ENCODE measurements around the gene CATSPERE.
"Not testable (repeated sequence)": the region's sequence is repeated elsewhere in the genome, so short reads cannot be mapped to it uniquely, and the experiment has no call there.

CATSPERE gene

DNA sequence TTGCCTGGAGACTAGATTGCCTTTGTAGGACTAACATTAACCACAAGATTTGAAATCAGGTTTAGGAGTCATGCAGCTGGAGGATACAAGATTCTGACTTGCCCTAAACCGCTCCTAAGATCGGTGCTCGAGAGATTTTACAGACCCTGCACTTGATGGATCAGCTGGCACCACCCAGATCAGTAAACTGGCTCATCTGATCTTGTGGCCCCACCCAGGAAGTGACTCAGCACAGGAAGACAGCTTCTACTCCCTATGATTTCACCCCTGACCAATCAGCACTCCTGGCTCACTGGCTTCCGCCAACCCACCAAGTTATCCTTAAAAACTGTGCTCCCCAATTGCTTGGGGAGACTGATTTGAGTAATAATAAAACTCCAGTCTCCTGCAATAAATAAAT lies 876 bp upstream of the CATSPERE start:
- no peak for DNase-seq (ENCODE audit: low spot score)
- no peak overlapping the region for H2BK120ac ChIP-seq (ENCODE audit: low read depth, low read length)
- H3K4me1 ChIP-seq (ENCODE audit: control insufficient read depth in 2 of 2, insufficient read depth in 1 of 2, low read depth in 1 of 2, low read length in 2 of 2), result peaks cover 0 to 3% of the 10 kb centered on the region in 2 donors

DNA sequence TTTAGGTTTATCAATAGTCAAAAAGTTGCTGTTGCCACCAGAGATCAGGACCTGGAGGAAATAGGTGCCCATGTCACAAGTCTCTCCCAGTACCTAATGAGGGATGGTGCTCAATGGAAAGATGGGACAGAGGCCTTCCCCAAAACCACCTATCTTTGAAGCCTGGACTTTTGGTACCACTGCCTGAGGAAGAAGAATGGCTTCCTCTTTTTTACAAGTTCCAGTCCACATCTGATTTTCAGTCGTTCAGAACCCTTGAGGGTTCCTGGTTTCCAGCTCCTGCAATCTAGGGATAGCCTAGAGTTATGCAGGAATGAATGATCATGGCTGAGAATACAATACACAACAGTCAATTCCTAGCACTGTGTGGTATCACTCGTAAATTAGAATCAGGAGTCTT lies 5.7 kb downstream of the CATSPERE start:
- no peak overlapping the region for H4K91ac ChIP-seq (ENCODE audit: low read depth, low read length, poor library complexity)
- no peak overlapping the region for H3K18ac ChIP-seq (ENCODE audit: low read length)
- H3K79me1 ChIP-seq (ENCODE audit: low read depth, low read length), result no peaks in the 10 kb centered on the region
- H3K23ac ChIP-seq (ENCODE audit: low read depth, low read length, poor library complexity), result no peak overlapping the region
- no peak overlapping the region for H3K9ac ChIP-seq (ENCODE audit: low read depth, low read length, poor library complexity)
- no peaks in the 10 kb centered on the region for H3K9me3 ChIP-seq (replicated peaks in 1 of 2; ENCODE audit: control insufficient read depth in 2 of 2, insufficient read depth in 1 of 2, low read depth in 1 of 2, low read length in 2 of 2)
- H3K14ac ChIP-seq (ENCODE audit: low read length), result no peak overlapping the region
- H2BK12ac ChIP-seq (ENCODE audit: low read length), result no peak overlapping the region
- no peak overlapping the region for H3K4me3 ChIP-seq (ENCODE audit: low read length in 2 of 2)
- no peak overlapping the region for H2BK120ac ChIP-seq (ENCODE audit: low read depth, low read length)
- no peak for DNase-seq (ENCODE audit: low spot score)
- no peak overlapping the region for H3K4ac ChIP-seq (ENCODE audit: low read length)
- no peak overlapping the region for H3K4me2 ChIP-seq (ENCODE audit: insufficient read depth, low read length, poor library complexity, severe bottlenecking)
- H2AFZ ChIP-seq (ENCODE audit: low read length), result no peak overlapping the region
- no peak overlapping the region for H2BK15ac ChIP-seq (ENCODE audit: low read length)
- no peaks in the 10 kb centered on the region for H3K27me3 ChIP-seq (ENCODE audit: control insufficient read depth in 3 of 3, insufficient read depth in 3 of 3, low read depth in 1 of 3, low read length in 3 of 3)
- WGBS, 2 donors (ENCODE audit: extremely low coverage in 2 of 2, insufficient read length in 2 of 2, insufficient replicate concordance in 1 of 2), result no CpG with 5 or more reads among the region's 2 CpGs
- no peaks in the 10 kb centered on the region for H3K4me1 ChIP-seq (ENCODE audit: control insufficient read depth in 2 of 2, insufficient read depth in 1 of 2, low read depth in 1 of 2, low read length in 2 of 2)
- no peak overlapping the region for H3K27ac ChIP-seq (replicated peaks; ENCODE audit: low read length)
- no peak overlapping the region for H2BK5ac ChIP-seq (ENCODE audit: low read length)
- H2AK5ac ChIP-seq (ENCODE audit: low read depth, low read length), result no peak overlapping the region
- H3K36me3 ChIP-seq (replicated peaks in 1 of 2; ENCODE audit: control insufficient read depth in 2 of 2, insufficient read depth in 2 of 2, low read length in 2 of 2), result no peaks in the 10 kb centered on the region
- no peak overlapping the region for H4K8ac ChIP-seq (ENCODE audit: low read depth, low read length)

More for the DNA sequence above, 876 bp upstream of the CATSPERE start:
- H2BK15ac ChIP-seq (ENCODE audit: low read length), result no peak overlapping the region
- no peak overlapping the region for H4K8ac ChIP-seq (ENCODE audit: low read depth, low read length)
- no peak overlapping the region for H3K9ac ChIP-seq (ENCODE audit: low read depth, low read length, poor library complexity)
- H3K79me1 ChIP-seq (ENCODE audit: low read depth, low read length), result no peaks in the 10 kb centered on the region
- H2BK12ac ChIP-seq (ENCODE audit: low read length), result no peak overlapping the region
- H3K27me3 ChIP-seq (ENCODE audit: control insufficient read depth in 3 of 3, insufficient read depth in 3 of 3, low read depth in 1 of 3, low read length in 3 of 3), result no peaks in the 10 kb centered on the region
- no peak overlapping the region for H3K23ac ChIP-seq (ENCODE audit: low read depth, low read length, poor library complexity)
- H3K4ac ChIP-seq (ENCODE audit: low read length), result no peak overlapping the region
- peaks cover 0 to 3% of the 10 kb centered on the region in 2 donors for H3K9me3 ChIP-seq (replicated peaks in 1 of 2; ENCODE audit: control insufficient read depth in 2 of 2, insufficient read depth in 1 of 2, low read depth in 1 of 2, low read length in 2 of 2)
- H3K4me2 ChIP-seq (ENCODE audit: insufficient read depth, low read length, poor library complexity, severe bottlenecking), result no peak overlapping the region
- WGBS, 2 donors (ENCODE audit: extremely low coverage in 2 of 2, insufficient read length in 2 of 2, insufficient replicate concordance in 1 of 2), result no CpG with 5 or more reads among the region's 4 CpGs
- H3K36me3 ChIP-seq (replicated peaks in 1 of 2; ENCODE audit: control insufficient read depth in 2 of 2, insufficient read depth in 2 of 2, low read length in 2 of 2), result no peaks in the 10 kb centered on the region
- H2BK5ac ChIP-seq (ENCODE audit: low read length), result no peak overlapping the region
- H3K4me3 ChIP-seq (ENCODE audit: low read length in 2 of 2), result no peak overlapping the region
- H2AFZ ChIP-seq (ENCODE audit: low read length), result no peak overlapping the region
- H3K18ac ChIP-seq (ENCODE audit: low read length), result no peak overlapping the region
- H2AK5ac ChIP-seq (ENCODE audit: low read depth, low read length), result no peak overlapping the region
- H3K27ac ChIP-seq (replicated peaks; ENCODE audit: low read length), result no peak overlapping the region
- H3K14ac ChIP-seq (ENCODE audit: low read length), result no peak overlapping the region
- no peak overlapping the region for H4K91ac ChIP-seq (ENCODE audit: low read depth, low read length, poor library complexity)

DNA sequence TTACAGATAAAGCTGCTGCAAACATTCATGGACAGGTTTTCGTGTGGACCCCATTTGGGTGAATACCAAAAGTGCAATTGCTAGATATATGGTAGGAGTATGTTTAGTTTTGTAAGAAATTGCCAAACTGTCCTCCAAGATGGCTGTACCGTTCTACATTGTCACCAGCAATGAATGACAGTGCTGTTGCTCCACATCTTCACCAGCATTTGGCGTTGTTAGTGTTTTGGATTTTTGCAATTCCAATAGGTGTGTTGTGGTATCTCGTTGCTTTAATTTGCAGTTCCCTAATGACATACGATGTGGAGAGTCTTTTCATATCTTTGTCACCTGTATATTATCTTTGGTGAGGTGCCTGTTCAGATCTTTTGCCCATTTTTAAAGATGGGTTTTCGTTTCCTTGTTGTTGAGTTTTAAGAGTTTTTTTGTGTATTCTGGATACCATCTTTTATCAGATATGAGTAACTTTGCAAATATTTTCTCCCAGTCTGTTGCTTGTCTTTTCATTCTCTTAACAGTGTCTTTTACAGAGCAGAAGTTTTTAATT lies 12.1 kb downstream of the CATSPERE start:
- Histone ChIP-seq H3K4me3 (ENCODE audit: low read length in 2 of 2) (no peak overlapping the region), H3K9me3 (replicated peaks in 1 of 2; ENCODE audit: control insufficient read depth in 2 of 2, insufficient read depth in 1 of 2, low read depth in 1 of 2, low read length in 2 of 2) (no peaks in the 10 kb centered on the region), H3K4me1 (ENCODE audit: control insufficient read depth in 2 of 2, insufficient read depth in 1 of 2, low read depth in 1 of 2, low read length in 2 of 2) (no peaks in the 10 kb centered on the region), H3K18ac (ENCODE audit: low read length) (no peak overlapping the region), H3K79me1 (ENCODE audit: low read depth, low read length) (no peaks in the 10 kb centered on the region), H3K27ac (replicated peaks; ENCODE audit: low read length) (no peak overlapping the region), H2BK15ac (ENCODE audit: low read length) (no peak overlapping the region), H3K36me3 (replicated peaks in 1 of 2; ENCODE audit: control insufficient read depth in 2 of 2, insufficient read depth in 2 of 2, low read length in 2 of 2) (no peaks in the 10 kb centered on the region), H2BK5ac (ENCODE audit: low read length) (no peak overlapping the region), H3K27me3 (ENCODE audit: control insufficient read depth in 3 of 3, insufficient read depth in 3 of 3, low read depth in 1 of 3, low read length in 3 of 3) (no peaks in the 10 kb centered on the region), H4K91ac (ENCODE audit: low read depth, low read length, poor library complexity) (no peak overlapping the region), H3K4ac (ENCODE audit: low read length) (no peak overlapping the region), H3K14ac (ENCODE audit: low read length) (no peak overlapping the region), H2AFZ (ENCODE audit: low read length) (no peak overlapping the region), H3K4me2 (ENCODE audit: insufficient read depth, low read length, poor library complexity, severe bottlenecking) (no peak overlapping the region), H3K9ac (ENCODE audit: low read depth, low read length, poor library complexity) (no peak overlapping the region), H2BK120ac (ENCODE audit: low read depth, low read length) (no peak overlapping the region), H3K23ac (ENCODE audit: low read depth, low read length, poor library complexity) (no peak overlapping the region), H2BK12ac (ENCODE audit: low read length) (no peak overlapping the region), H4K8ac (ENCODE audit: low read depth, low read length) (no peak overlapping the region), H2AK5ac (ENCODE audit: low read depth, low read length) (no peak overlapping the region)
- WGBS, 2 donors (ENCODE audit: extremely low coverage in 2 of 2, insufficient read length in 2 of 2, insufficient replicate concordance in 1 of 2), result no CpG with 5 or more reads among the region's 6 CpGs
- DNase-seq (ENCODE audit: low spot score), result no peak

DNA sequence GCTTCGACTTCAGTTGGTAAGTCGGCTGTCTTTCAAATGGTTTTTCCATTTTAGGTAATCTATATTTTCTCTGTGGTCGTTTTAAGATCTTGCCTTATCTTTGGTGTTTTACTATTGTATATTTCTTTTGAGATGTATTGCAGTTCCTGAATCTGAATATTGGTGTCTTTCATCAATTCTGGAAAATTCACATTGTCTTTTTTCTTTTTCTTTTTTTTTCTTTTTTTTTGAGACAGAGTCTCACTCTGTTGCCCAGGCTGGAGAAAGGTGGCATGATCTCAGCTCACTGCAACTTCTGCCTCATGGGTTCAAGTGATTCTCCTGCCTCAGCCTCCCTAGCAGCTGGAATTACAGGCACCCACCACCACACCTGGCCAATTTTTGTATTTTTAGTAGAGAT lies 23.9 kb downstream of the CATSPERE start:
- no CpG with 5 or more reads among the region's 3 CpGs for WGBS, 2 donors (ENCODE audit: extremely low coverage in 2 of 2, insufficient read length in 2 of 2, insufficient replicate concordance in 1 of 2)
- H3K9ac ChIP-seq (ENCODE audit: low read depth, low read length, poor library complexity); H3K14ac ChIP-seq (ENCODE audit: low read length); H3K4me1 ChIP-seq (ENCODE audit: control insufficient read depth in 2 of 2, insufficient read depth in 1 of 2, low read depth in 1 of 2, low read length in 2 of 2); H3K18ac ChIP-seq (ENCODE audit: low read length); H3K9me3 ChIP-seq (replicated peaks in 1 of 2; ENCODE audit: control insufficient read depth in 2 of 2, insufficient read depth in 1 of 2, low read depth in 1 of 2, low read length in 2 of 2); H3K4me2 ChIP-seq (ENCODE audit: insufficient read depth, low read length, poor library complexity, severe bottlenecking); H4K91ac ChIP-seq (ENCODE audit: low read depth, low read length, poor library complexity); H3K4me3 ChIP-seq (ENCODE audit: low read length in 2 of 2); H3K27ac ChIP-seq (replicated peaks; ENCODE audit: low read length); H2BK120ac ChIP-seq (ENCODE audit: low read depth, low read length); H2AFZ ChIP-seq (ENCODE audit: low read length); H3K27me3 ChIP-seq (ENCODE audit: control insufficient read depth in 3 of 3, insufficient read depth in 3 of 3, low read depth in 1 of 3, low read length in 3 of 3); H2BK5ac ChIP-seq (ENCODE audit: low read length); DNase-seq (ENCODE audit: low spot score); H3K79me1 ChIP-seq (ENCODE audit: low read depth, low read length); H2BK15ac ChIP-seq (ENCODE audit: low read length); H3K23ac ChIP-seq (ENCODE audit: low read depth, low read length, poor library complexity); H3K36me3 ChIP-seq (replicated peaks in 1 of 2; ENCODE audit: control insufficient read depth in 2 of 2, insufficient read depth in 2 of 2, low read length in 2 of 2); H2BK12ac ChIP-seq (ENCODE audit: low read length); H2AK5ac ChIP-seq (ENCODE audit: low read depth, low read length); H4K8ac ChIP-seq (ENCODE audit: low read depth, low read length); H3K4ac ChIP-seq (ENCODE audit: low read length): not testable (repeated sequence)
